Measurements from ENCODE around the gene ALPP.
"Not testable (repeated sequence)": the region's sequence is repeated elsewhere in the genome, so short reads cannot be mapped to it uniquely, and the experiment has no call there.

The ALPP gene

DNA sequence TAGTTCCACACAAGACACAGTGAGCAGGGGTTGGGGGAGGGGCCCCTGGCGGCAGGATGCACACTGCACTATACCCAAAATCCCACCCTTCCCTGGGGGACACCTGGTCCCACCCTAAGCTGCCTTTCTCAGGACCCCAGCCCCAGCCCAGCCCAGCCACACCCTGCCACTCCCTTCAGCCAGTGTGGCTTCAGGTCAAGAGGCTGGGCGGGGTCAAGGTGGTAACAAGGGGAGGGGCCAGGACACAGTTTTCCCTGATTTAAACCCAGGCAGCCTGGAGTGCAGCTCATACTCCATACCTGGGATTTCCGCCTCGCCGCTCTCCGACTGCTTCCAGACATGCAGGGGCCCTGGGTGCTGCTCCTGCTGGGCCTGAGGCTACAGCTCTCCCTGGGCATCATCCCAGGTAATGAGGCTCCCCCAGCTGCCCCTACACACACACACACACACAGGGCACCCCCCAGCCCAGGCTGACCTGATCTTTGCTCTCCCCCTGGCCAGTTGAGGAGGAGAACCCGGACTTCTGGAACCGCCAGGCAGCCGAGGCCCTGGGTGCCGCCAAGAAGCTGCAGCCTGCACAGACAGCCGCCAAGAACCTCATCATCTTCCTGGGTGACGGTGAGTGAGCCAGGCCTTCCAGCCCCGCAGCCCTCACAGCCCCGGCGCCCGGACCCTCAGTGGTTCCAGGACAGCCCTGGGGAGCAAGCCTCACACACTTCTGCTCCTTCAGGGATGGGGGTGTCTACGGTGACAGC is 28.2 kb downstream of the ALPP start, which contains the start of gene ALPG:
TSS of gene ALPG (plus strand) at position 289 of the 755 bp plus-strand sequence. CDS start at position 340, 51 bp downstream.
- no peak for DNase-seq (ENCODE audit: low read depth)

DNA sequence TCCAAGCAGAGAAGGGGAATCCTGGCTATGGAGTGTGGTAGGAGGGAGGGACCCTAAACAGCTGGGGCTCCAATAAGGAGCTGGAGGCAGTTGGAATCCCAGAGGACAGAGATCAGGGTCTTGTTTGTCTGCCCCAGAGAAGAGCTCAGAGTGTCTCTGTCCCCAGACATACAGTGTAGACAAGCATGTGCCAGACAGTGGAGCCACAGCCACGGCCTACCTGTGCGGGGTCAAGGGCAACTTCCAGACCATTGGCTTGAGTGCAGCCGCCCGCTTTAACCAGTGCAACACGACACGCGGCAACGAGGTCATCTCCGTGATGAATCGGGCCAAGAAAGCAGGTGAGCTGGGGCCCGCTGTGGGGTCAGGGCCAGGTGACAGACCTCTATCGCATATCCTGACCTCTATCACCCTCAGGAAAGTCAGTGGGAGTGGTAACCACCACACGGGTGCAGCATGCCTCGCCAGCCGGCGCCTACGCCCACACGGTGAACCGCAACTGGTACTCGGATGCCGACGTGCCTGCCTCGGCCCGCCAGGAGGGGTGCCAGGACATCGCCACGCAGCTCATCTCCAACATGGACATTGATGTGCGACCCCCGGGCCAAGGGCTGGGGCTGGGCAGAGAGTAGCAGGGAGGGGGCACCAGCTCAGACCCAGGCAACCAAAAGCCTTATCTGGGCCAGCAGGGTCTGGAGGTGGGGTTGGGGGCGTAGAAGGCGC is 29.0 kb downstream of the ALPP start:
- not testable (repeated sequence) for DNase-seq (ENCODE audit: low read depth)

DNA sequence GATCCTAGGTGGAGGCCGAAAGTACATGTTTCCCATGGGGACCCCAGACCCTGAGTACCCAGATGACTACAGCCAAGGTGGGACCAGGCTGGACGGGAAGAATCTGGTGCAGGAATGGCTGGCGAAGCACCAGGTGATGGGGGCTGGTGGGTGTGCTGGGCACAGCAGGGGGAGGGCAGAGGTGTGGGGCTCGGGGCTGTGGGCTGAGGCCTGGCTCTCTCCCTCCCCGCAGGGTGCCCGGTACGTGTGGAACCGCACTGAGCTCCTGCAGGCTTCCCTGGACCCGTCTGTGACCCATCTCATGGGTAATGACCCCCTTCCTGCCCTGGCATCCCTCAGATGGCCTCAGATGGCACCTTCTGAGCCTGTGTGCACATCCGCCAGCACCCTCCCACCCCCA is 29.7 kb downstream of the ALPP start:
- DNase-seq (ENCODE audit: low read depth), result not testable (repeated sequence)

DNA sequence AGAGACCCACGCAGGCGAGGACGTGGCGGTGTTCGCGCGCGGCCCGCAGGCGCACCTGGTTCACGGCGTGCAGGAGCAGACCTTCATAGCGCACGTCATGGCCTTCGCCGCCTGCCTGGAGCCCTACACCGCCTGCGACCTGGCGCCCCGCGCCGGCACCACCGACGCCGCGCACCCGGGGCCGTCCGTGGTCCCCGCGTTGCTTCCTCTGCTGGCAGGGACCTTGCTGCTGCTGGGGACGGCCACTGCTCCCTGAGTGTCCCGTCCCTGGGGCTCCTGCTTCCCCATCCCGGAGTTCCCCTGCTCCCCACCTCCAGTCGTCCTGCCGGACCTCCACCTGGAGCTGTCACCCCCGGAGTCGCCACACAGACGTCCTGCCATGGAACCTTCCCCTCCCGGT is 31.1 kb downstream of the ALPP start:
- not testable (repeated sequence) for DNase-seq (ENCODE audit: low read depth)

DNA sequence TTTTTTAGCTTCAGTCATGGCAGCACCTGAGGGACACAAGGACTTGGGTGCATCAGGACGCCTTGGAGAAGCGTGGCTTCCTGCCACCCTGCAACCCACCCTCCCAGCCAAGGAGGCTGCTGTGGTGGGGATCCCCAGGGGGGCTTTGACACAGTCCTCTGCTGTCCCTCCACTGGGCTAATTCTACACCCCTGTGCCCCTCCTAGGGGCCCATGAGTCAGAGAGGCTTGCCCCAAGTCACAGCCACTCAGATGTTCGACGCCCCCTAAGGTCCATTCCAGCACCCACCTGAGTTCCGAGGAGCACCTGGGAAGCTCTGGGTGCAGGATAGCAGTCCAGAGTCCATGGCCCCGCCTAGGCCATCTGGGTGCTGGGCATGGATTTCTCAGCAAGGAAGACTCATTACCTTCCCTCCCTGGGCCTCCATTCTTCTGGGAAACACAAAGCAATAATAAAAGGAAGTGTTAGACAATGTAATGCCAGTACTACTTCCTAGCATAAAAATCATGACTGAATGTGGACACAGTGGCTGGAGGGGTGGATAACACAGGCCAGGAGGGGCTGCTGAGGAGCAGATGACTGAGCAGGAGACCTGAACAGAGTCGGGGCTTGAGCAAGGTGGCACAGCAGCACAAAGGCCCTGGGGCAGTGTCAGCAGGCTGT is 31.8 kb downstream of the ALPP start:
- DNase-seq (ENCODE audit: low read depth), result no peak

DNA sequence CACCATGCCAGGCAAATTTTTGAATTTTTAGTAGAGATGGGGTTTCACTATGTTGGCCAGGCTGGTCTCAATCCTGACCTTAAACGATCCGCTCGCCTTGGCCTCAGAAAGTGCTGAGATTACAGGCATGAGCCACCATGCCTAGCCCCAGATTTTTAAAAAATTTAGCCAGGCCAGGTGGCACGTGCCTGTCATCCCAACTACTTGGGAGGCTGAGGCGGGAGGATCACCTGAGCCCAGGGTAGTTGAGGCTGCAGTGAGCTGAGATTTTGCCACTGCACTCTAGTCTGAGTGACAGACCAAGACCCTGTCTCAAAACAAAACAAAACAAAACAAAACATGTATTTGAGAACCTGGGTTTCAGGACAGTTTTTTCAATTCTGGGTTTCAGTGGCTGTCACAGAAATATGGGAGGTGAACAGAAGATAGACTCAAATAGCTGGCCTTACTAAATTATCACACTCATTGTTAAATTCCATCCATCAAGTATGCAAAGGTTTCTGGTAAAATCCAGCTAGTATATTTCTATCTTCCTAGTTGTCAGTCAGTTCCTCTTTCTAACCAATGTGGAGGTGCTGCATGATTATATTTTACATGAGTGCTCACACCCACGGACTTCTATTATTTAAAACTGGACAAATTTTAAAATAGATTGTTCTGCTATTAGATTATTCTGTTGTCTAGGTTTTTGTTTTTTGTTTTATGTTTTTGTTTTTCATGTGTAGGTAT is 33.5 kb downstream of the ALPP start:
- no peak for DNase-seq (ENCODE audit: low read depth)

DNA sequence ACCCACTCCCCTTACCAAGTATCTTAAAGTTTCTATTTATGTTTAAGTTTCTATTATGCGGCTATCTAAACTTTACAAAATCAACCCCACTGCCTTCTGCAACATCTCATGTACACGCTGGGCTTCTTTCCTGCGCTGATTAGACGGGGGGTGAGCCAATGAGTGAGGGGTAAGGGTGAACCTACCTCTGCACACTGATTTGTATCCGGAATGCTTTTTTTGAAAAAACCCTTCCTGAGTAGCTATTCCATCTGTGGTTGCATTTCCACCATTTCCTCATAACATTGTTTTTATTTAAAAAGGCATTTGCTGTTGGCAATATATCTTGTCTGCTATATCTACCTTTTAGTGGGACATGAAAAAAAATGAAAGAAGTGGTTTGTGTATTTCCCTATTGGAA is 34.4 kb downstream of the ALPP start:
- no peak for DNase-seq (ENCODE audit: low read depth)

DNA sequence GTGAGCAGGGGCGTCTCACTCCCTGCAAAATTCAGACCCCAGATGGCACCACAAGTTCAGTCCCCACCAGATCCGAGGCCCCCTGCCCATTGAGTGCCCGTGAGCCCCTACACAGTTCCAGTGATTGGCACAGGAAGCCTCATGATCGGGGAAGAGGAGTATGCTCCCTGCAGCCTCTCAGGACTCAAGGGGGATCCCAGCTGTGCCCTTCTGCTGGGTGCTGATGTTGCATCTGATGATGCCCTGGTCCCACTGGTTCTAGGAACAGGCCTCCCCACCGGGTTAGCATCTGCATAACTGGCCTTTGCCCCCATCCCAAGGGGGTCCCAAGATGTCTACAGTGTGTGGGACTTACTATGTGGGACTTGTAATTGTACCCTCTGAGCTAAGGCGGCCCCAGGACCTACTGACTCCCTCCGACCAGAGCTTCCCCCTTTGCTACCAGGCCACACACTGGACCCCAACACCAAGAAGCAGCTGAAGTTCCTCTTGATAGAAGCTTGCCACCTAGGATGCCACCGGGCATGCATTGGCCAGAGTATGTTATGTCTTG is 36.7 kb downstream of the ALPP start:
- no peak for DNase-seq (ENCODE audit: low read depth)

DNA sequence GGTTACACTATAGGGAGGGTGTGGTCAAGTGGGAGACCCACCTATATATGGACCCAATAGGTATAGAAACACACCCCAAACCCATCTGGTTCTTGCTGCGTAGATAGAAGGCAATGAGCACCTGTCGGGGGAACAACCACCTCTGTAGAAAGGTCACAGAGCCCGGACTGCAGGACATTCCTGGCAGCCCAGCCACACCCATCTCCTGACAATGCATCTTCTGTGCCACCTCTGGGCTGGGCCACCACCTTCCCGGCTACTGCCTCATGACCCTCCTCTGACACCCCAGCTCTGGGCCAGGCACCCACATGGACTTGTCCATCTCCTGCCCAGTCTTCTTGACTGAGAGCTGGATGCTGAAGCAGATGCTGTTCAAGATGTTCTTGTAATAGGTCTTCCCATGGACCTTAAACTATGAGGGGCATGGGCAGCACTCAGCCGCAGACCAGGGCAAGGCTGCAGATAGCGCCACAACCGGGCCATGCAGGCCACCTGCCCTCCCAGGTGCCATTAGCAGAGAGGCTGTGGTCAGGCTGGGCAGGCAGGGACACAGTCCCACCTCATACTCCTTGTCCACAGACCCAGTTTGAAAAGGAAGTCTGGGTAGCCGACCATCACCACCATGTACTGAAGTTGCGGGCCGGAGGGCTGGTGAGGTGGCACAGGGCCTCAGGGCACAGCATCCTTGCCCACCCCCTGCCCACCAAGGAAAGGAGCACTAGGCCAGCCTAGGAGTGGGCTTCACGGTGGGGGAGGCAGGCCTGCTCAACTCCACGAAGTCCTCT is 37.4 kb downstream of the ALPP start:
- no peak for DNase-seq (ENCODE audit: low read depth)

DNA sequence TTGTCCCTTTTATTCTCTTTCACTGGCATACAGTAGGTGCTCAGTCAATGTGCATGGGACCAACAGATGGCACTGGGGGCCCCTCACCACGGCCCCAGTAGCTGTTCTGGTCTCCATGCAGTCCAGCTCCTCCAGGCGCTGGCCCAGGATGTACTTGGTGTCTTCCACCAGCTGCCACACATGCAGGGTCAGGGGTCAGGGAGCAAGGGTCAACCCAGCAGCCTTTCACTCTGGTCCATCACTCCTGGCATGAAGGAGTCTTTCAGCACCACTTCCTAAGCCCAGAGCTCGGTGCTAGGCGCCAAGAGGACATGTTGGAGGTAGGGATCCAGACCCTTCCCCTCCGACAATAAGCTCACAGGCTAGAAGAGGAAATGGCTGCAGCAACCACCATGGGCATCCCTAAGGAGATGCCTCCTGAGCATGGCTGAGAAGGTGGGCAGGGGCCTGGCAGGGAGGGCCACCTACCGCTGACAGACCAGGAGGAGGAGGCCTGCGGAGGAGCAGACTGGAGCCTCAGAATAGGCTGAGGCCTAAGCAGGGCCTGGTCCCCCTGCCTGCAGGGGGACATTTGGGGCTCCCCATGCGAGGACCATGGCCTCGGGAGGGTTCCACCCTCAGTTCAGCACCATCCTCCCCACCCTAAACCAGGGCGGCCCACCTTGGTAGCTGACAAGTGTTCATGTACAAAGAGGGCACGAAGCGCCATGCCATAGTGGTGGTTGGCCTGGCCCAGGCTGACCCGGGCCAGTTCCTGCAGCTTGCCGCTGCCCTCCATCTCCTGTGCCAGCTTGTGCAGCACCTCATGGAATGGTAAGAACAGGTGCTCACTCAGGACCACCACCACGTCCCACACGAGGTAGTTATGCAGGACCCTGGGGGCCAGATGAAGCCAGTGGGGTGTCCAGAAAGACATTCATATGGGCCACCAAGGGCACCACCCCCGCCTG is 38.2 kb downstream of the ALPP start:
- no peak for DNase-seq (ENCODE audit: low read depth)

DNA sequence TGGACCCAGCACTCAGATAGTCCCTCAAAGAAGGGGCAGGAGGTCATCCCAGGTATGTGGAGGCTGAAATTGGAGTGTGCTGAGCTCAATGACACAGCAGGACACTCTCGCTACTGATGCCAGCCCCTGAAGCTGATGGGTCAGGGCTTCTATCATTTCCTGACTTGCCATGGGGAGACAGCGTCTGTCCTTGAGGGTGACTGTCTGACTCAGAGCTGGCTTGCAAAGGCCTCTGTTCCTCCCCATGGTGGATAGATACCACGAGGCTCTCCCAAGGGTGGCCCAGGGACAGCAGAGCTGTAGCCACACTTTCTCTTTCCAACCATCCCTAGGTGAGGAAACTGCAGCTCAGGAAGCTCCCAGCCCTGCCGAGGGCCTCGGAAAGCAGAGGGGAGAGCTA is 38.9 kb downstream of the ALPP start:
- DNase-seq (ENCODE audit: low read depth), result no peak

DNA sequence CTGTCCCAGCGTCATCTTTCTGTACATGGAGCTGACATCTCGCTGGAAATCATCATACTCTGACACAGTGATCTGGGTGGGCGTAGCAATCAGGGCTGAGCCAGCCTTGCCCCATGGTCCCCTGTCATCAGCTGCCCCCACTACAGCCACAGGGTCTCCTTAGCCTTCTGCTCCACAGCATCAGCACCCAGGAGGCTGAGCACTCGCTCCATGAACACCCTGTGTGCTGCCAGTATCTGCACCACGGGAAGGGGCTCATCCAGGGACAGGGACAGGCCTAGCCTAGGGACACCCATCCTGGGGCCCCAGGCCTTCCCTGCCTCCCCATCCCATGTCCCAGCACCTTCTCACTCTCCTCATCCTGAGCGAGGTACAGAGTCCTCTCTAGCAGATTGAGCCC is 39.5 kb downstream of the ALPP start:
- DNase-seq (ENCODE audit: low read depth), result no peak

DNA sequence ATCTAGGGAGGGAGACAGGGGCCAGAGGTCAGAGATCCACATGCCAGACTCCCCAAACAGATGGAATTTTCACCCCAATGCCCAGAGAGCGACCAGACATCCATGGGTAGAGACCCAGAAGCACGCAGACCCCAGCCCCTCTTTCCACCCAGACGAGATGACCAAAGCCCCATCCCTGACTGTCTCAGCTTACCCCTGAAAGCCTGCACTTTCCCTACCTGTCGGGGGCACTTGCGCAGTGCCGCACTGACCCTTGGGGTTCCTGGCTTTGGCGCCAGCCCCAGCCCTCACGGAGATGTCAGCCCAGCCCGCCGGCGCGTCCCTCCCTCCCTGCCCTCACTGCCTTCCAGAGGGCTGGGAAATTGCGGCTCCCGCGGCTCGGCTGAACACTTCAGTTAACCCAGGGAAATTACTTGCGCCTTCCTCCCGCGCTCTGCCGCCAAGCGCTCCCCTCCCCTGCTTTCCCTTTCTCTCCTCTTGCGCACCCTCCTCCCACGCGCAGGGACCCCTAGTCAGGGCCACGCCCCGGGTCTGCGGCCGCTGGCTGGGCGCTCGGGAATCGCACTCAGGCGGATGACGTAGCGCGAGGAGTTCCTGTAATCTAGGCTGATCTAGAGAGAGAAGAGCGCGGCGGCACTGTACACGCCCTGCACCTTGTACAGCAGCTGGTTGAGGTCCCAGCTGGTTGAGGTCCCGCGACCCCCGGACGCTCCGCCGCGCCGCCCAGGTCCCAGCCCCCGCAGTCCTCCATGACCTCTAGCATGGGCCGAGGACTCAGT is 40.1 kb downstream of the ALPP start:
- DNase-seq (ENCODE audit: low read depth), result no peak

DNA sequence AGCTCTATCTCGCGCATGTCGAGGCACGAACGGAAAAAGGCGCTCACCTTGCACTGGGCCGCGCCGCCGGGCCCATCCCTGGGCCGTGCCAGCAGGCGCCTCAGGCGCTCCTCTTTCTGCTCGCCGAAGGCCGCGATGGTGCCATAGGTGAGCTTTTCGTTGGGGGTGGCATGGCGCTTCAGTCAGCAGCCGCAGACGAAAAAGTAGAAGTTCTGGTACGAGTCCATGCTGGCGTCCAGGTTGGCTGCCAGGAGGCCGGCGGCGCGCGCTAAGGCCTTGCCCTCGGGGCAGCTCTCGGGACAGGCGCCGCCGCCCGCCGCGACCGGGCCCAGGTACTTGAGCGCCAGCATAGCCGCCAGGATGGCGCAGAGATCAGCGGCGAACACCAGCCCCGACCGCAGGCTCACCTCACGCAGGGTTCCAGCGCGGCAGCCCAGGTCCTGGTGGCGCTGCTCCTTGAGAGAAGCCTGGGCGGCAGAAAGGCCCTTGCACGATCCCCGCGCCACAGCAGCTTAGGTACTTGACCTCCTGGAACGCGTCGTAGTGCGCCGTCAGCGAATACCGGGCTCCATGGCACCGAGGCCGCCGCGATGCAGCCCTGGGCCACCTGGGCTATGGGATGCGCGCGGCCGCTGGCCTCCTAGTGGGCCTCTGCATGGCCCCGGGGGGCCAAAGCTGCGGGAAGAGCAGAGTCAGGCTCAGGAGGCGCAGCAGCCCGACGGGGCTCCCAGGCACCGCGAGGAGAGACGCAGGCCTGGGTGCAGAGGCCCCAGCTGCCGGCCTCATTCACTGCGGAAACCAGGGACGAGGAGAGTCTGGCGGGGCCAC is 40.9 kb downstream of the ALPP start:
- no peak for DNase-seq (ENCODE audit: low read depth)

DNA sequence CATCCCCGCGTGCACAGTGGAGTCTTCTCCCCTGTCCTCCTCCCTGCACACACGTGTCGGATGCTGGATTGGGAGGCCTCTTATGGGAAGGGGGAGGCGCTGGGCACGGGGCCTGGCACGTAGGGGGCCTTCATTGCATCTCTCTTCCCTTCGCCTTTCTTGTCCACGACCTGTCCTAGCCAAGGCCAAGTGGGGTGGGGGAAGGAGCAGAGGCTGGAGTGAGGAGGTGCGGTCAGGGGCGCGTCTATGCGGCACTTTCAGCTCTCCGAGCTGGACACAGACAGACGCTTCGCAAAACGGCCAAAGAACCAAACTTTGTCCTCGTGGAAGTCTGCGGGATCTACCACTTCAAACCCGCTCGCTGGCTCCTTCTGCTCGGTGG is 41.5 kb downstream of the ALPP start:
- DNase-seq (ENCODE audit: low read depth), result no peak

DNA sequence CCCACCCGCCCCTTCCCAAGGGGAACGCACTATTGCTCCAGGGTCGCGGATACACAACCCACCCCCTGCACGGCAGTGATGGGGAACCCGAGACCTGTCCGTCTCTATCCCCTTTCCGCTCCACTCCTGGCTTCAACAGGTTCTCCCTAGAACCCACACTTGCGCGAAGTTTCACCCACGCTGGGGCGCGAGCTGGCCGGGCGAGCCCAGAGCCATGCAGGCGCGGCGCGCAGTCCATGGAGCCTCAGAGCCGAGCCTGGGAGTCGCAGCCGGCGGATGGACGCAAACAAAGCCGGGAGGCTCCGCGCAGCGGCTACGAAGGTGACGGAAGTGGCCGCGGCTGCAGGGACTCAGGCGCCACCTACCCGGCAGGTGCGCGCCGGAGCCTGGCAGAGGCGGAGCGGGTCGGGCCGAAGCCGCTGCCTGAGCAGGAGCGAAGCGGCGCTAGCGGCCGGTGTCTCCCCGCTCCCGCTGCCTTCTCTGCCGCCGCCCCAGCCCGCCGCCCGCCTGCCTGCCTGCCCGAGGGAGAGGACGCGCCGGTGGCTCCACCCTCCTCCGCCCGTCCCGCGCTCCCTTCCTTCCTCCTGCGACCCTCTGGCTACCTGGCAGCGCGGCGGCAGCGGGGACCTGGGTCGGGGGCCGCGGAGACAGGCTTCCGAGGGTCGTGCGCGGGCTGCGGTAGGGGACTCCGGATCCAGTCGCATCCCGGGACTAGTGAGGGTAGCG is 42.1 kb downstream of the ALPP start:
- DNase-seq (ENCODE audit: low read depth), result no peak

DNA sequence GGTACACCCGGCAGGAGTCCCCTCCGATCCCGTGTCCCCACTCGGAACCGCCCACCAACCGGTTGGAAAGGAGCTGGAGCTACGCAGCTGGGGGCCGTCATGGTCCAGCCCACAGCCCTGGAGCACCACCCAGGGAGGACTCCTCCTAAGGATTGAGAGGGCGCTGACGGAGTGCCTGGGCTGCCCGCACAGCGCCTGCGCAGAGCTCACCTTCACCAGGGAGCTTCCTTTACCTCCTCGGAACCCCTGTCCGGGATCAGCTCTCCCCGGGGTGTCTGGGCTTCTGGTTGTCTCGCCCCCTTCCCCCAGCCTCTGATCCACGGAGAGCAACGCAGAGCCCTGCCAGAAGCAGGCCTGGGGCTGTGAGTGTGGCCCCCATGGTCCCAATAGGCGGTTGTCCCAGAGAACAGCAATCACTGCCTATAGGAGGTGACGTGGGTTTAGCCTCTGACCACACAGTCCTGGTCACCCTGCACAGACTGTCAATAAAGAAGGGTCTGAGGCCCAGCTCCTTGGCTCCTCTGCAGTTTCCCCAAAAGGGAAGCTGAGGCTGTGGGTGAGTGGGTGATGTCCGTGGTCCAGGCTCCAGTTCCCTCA is 42.7 kb downstream of the ALPP start:
- DNase-seq (ENCODE audit: low read depth), result no peak

Data from stromal cell of bone marrow (primary cell).